Liver (tissue), 9 donors: ENCODE results near the gene CMTR2. TPM values are rescaled to one million over a fixed set of nuclear protein-coding genes. Genes with fewer than 3 reads are reported as not detected.

Experiments
- DNase-seq: peaks from one replicate; pipeline ENCODE4 v3.0.0-alpha.2; 2017; ENCODE audit warnings: low spot score
- H3K27ac ChIP-seq, 2 donors: one replicate each; pipeline ENCODE4 v1.7.0; 2013; ENCODE audit warnings: inconsistent platforms in 2 of 2, low read length in 2 of 2, control low read depth in 1 of 2, low read depth in 1 of 2, mild to moderate bottlenecking in 1 of 2
- H3K27me3 ChIP-seq, 4 donors: one replicate each; pipeline versions ENCODE4 v1.6.1 to v1.7.0; 2013; ENCODE audit warnings: low read length in 3 of 4, inconsistent platforms in 1 of 4, mild to moderate bottlenecking in 1 of 4, moderate library complexity in 1 of 4; ENCODE audit not compliant: control insufficient read depth in 4 of 4, insufficient read depth in 4 of 4
- H3K36me3 ChIP-seq, 4 donors: one replicate each; pipeline versions ENCODE4 v1.6.1 to v1.7.0; 2013; ENCODE audit warnings: low read length in 3 of 4, mild to moderate bottlenecking in 3 of 4, low read depth in 1 of 4, moderate library complexity in 1 of 4; ENCODE audit not compliant: control insufficient read depth in 4 of 4, insufficient read depth in 3 of 4
- H3K4me1 ChIP-seq, 4 donors: one replicate each; pipeline versions ENCODE4 v1.6.1 to v1.7.0; 2013; ENCODE audit warnings: low read length in 3 of 4, mild to moderate bottlenecking in 3 of 4, moderate library complexity in 1 of 4; ENCODE audit not compliant: control insufficient read depth in 4 of 4, insufficient read depth in 4 of 4
- H3K4me3 ChIP-seq, 3 donors: one replicate each; pipeline versions ENCODE4 v1.6.1 to v1.7.0; 2013; ENCODE audit warnings: low read length in 3 of 3, control low read depth in 1 of 3, low read depth in 1 of 3, mild to moderate bottlenecking in 1 of 3
- H3K9ac ChIP-seq, 2 donors: one replicate each; pipeline ENCODE4 v1.7.0; 2013; ENCODE audit warnings: low read length in 2 of 2, mild to moderate bottlenecking in 2 of 2, moderate library complexity in 2 of 2, control low read depth in 1 of 2, low read depth in 1 of 2
- H3K9me3 ChIP-seq, 4 donors: one replicate each; pipeline versions ENCODE4 v1.6.1 to v1.7.0; 2013; ENCODE audit warnings: low read length in 3 of 4; ENCODE audit not compliant: control insufficient read depth in 4 of 4
- ATF3 ChIP-seq: IDR thresholded peaks from 2 replicates; pipeline ENCODE4 v1.6.1; 2016; ENCODE audit warnings: antibody characterized with exemption
- CTCF ChIP-seq: fragments of 150-350 bp; IDR thresholded peaks from 2 replicates; pipeline ENCODE4 v1.5.1; 2017; ENCODE audit warnings: improper control_type of control experiment, low read depth, low read length; ENCODE audit not compliant: missing input control
- EGR1 ChIP-seq, 2 donors: IDR thresholded peaks; 2 replicates each; pipeline ENCODE4 v1.6.1; 2016 to 2018; ENCODE audit warnings: antibody characterized with exemption in 2 of 2, low read depth in 2 of 2
- FOXA1 ChIP-seq: IDR thresholded peaks from 2 replicates; pipeline ENCODE4 v1.6.1; 2016; ENCODE audit warnings: antibody characterized with exemption
- FOXA2 ChIP-seq: IDR thresholded peaks from 2 replicates; pipeline ENCODE4 v1.6.1; 2016; ENCODE audit warnings: antibody characterized with exemption
- GABPA ChIP-seq, 2 donors: IDR thresholded peaks in 1 of 2; conservative IDR thresholded peaks in 1 of 2; 2 replicates each; pipeline ENCODE4 v1.6.1; 2016; ENCODE audit warnings: antibody characterized with exemption in 2 of 2, mild to moderate bottlenecking in 1 of 2, moderate library complexity in 1 of 2
- HNF4A ChIP-seq, 2 donors: conservative IDR thresholded peaks; 2 replicates each; pipeline ENCODE4 v1.6.1; 2016; ENCODE audit warnings: antibody characterized with exemption in 2 of 2, mild to moderate bottlenecking in 2 of 2
- HNF4G ChIP-seq: IDR thresholded peaks from 2 replicates; pipeline ENCODE4 v1.6.1; 2016; ENCODE audit warnings: antibody characterized with exemption
- MAX ChIP-seq: IDR thresholded peaks from 2 replicates; pipeline ENCODE4 v1.6.1; 2016; ENCODE audit warnings: antibody characterized with exemption
- NR2F2 ChIP-seq: IDR thresholded peaks from 2 replicates; pipeline ENCODE4 v1.6.1; 2016; ENCODE audit warnings: antibody characterized with exemption
- RAD21 ChIP-seq, 2 donors: IDR thresholded peaks; 2 replicates each; pipeline ENCODE4 v1.6.1; 2016; ENCODE audit warnings: antibody characterized with exemption in 2 of 2, mild to moderate bottlenecking in 2 of 2
- REST ChIP-seq: IDR thresholded peaks from 2 replicates; pipeline ENCODE4 v1.6.1; 2016; ENCODE audit warnings: antibody characterized with exemption, mild to moderate bottlenecking
- RXRA ChIP-seq, 2 donors: IDR thresholded peaks; 2 replicates each; pipeline ENCODE4 v1.6.1; 2017 to 2018; ENCODE audit warnings: antibody characterized with exemption in 2 of 2, mild to moderate bottlenecking in 1 of 2
- SP1 ChIP-seq: IDR thresholded peaks from 2 replicates; pipeline ENCODE4 v1.6.1; 2018; ENCODE audit warnings: antibody characterized with exemption, mild to moderate bottlenecking
- YY1 ChIP-seq: IDR thresholded peaks from 2 replicates; pipeline ENCODE4 v1.6.1; 2016; ENCODE audit warnings: antibody characterized with exemption, mild to moderate bottlenecking
- ZBTB33 ChIP-seq: IDR thresholded peaks from 2 replicates; pipeline ENCODE4 v1.6.1; 2016; ENCODE audit warnings: antibody characterized with exemption
- WGBS: extraction: QIAGEN DNeasy Blood & Tissue Kit; methylation state at CpG from one replicate; pipeline ENCODE4 v1.1.7; 2013; 5-methylcytosine and 5-hydroxymethylcytosine counted together
- polyA plus RNA-seq, 2 donors: library from polyadenylated mRNA; stranded (reverse) in 1 of 2; unstranded in 1 of 2; fragments of 200-250 nt in 1 of 2; fragments of >200 nt in 1 of 2; fragmentation: Nextera tagmentation in 1 of 2; extraction: Ambion mirVana in 1 of 2; gene quantifications; one replicate each; pipeline versions ENCODE4 v1.2.1 to v1.2.3, GENCODE V29; 2013 to 2015
- total RNA-seq, 2 donors: library from RNA; depleted of rRNA; stranded (reverse); fragments of >200 nt; gene quantifications; one replicate each; pipeline ENCODE4 v1.2.3, GENCODE V29; 2014
- donor health status: healthy.
- donor health status: healthy.
- donor health status: healthy.
- donor health status: healthy.
- donor health status: healthy.

CMTR2 gene
- total and polyA plus RNA-seq, 4 donors, result 6.8 to 28.0 (median 15.0) TPM

- Histone ChIP-seq H3K9me3 (peaks cover 0 to 4% (median 0%) of the 10 kb centered on the region in 4 donors), H3K36me3 (no peaks in the 10 kb centered on the region), H3K4me1 (no peaks in the 10 kb centered on the region), H3K9ac (no peak overlapping the region), H3K4me3 (no peak overlapping the region), H3K27ac (no peak overlapping the region), H3K27me3 (no peaks in the 10 kb centered on the region)
- TF ChIP-seq ZBTB33 (no peak), SP1 (no peak), GABPA (IDR thresholded peaks at IDR 0.05 in 1 of 2, conservative IDR thresholded peaks at IDR 0.05 in 1 of 2) (no peak), MAX (no peak), RXRA (IDR thresholded peaks at IDR 0.05) (no peak), RAD21 (IDR thresholded peaks at IDR 0.05) (no peak)
- WGBS, result 80% methylated on average over 1 of the region's 1 CpG
- DNase-seq, result no peak
Measured at GRCh38 chr16:71338632-71339031, 49.4 kb upstream of the CMTR2 start.

GRCh38 chr16:71338193-71338592, 49.0 kb upstream of the CMTR2 start:
- no peak for DNase-seq
- no peaks in the 10 kb centered on the region for H3K27me3 ChIP-seq
- TF ChIP-seq HNF4A (conservative IDR thresholded peaks at IDR 0.05) (no peak), REST (no peak), MAX (no peak), ZBTB33 (no peak), HNF4G (no peak), GABPA (IDR thresholded peaks at IDR 0.05 in 1 of 2, conservative IDR thresholded peaks at IDR 0.05 in 1 of 2) (no peak), EGR1 (IDR thresholded peaks at IDR 0.05; ENCODE audit: low read depth in 2 of 2) (no peak), NR2F2 (no peak), RAD21 (IDR thresholded peaks at IDR 0.05) (no peak), FOXA1 (no peak), CTCF (no peak), YY1 (no peak), FOXA2 (no peak), ATF3 (no peak), RXRA (IDR thresholded peaks at IDR 0.05) (no peak)
- no peak overlapping the region for H3K9ac ChIP-seq
- 76% methylated on average over 2 of the region's 2 CpGs for WGBS
- H3K36me3 ChIP-seq, result no peaks in the 10 kb centered on the region
- peaks cover 0 to 4% (median 0%) of the 10 kb centered on the region in 4 donors for H3K9me3 ChIP-seq
- no peak overlapping the region for H3K4me3 ChIP-seq
- H3K4me1 ChIP-seq, result no peaks in the 10 kb centered on the region
- no peak overlapping the region for H3K27ac ChIP-seq
